AG09319 (cell line): ENCODE data around the gene CASP3.

Experiments used
- DNase-seq: peaks from one replicate; pipeline ENCODE4 v3.0.0-alpha.2; 2010; ENCODE audit warnings: low read depth; ENCODE audit errors: extremely low read depth
- TF ChIP-seq, protein P1 (sequence below): IDR thresholded peaks from 2 replicates; pipeline ENCODE4 v1.5.1; 2011; ENCODE audit warnings: low read depth, mild to moderate bottlenecking, inconsistent platforms, low read length, moderate library complexity

The CASP3 gene

DNA sequence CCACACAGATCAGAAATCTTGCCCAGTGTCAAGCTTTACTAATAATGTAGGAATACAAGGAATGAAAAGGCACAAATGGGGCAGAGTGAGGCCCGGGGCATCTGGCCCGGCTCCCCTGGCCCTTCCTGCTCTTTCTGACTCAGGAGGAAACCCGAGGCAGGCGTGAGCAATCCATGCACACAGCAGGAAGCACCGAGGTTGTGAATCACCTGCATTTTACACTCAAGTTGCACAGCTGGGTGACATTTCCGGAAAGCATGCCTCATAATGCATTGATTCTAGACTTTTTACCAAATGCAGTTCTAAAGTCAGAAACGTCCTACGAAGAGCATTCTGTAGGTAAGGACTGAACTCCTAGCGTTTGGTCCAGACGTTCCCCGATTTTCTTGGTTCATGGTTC, 39.2 kb upstream of the CASP3 start:
- TF ChIP-seq, protein P1, sequence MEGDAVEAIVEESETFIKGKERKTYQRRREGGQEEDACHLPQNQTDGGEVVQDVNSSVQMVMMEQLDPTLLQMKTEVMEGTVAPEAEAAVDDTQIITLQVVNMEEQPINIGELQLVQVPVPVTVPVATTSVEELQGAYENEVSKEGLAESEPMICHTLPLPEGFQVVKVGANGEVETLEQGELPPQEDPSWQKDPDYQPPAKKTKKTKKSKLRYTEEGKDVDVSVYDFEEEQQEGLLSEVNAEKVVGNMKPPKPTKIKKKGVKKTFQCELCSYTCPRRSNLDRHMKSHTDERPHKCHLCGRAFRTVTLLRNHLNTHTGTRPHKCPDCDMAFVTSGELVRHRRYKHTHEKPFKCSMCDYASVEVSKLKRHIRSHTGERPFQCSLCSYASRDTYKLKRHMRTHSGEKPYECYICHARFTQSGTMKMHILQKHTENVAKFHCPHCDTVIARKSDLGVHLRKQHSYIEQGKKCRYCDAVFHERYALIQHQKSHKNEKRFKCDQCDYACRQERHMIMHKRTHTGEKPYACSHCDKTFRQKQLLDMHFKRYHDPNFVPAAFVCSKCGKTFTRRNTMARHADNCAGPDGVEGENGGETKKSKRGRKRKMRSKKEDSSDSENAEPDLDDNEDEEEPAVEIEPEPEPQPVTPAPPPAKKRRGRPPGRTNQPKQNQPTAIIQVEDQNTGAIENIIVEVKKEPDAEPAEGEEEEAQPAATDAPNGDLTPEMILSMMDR, result no peak
- peak; percentile 38 for DNase-seq

DNA sequence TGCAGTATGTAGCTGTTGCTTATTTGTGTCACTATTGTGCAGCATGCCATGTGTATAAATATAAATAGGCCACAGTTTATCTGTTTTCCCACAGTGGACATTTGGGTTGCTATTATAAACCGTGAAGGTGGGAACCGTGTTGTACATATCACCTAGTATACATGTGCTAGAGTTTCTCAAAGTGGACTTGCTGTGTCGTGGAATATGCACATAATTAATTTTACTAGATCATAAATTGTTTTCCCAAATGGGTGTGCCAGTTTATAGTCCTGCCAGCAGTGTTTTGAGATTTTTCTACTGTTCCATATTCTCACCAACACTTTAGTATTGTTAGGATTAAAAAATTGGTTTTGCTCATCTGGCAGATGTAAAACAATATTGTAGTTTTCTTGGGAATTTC, 38.8 kb upstream of the CASP3 start:
- DNase-seq, result no peak
- TF ChIP-seq, protein P1, result no peak

DNA sequence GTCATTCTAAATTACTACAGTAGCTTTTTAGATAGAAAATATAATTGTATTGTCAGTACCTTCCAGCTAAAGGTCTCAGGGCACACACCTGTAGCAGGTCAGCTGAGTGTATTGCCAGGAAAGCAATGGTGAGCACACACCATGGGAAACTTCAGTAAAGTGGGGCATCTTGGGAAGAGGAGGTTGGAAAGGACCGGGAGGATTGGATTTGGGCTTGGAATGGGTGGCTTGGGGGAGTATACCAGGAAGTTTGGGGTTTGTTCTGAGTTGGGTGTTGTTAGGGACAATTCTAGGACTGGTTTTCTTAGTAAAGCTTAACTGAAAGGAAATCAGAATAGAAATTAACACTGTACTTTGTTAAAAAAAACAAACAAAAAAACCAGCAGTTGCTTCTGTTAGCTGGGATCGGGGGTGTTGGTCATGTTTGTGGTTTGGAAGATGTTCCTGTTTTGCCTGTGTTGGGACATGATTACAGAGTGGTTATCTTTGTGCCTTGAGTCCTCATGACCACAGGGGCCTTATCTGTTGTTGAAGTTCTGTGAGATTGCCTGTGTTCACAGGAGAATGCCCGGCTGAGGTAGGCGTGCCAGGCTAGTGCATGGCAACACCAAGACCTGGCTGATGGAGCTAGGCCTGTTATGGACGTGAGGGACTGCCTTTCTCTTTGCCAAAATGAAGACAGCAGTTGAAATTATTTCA, 35.4 kb upstream of the CASP3 start:
- DNase-seq, result no peak

DNA sequence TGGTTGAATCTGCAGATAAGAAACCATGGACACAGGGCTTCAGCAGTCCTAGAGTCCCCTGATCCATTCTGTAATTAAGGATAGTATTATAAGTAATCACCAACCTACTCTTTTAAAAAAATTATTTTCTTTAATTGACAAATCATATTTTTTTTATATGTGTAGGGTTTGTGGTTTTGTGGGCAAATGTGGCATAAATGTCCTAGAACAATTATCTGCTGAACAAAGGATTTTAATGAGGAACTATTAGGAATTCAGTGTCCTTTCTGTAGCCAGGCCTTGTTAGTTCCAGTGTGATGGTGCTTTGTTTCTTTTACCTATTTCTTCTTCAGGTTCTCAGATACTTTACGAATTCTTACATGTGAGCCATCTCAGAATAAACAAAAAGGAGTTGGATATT, 32.7 kb upstream of the CASP3 start:
- no peak for DNase-seq
- TF ChIP-seq, protein P1, result no peak

More for the DNA sequence above, 35.4 kb upstream of the CASP3 start:
- TF ChIP-seq, protein P1, result no peak

DNA sequence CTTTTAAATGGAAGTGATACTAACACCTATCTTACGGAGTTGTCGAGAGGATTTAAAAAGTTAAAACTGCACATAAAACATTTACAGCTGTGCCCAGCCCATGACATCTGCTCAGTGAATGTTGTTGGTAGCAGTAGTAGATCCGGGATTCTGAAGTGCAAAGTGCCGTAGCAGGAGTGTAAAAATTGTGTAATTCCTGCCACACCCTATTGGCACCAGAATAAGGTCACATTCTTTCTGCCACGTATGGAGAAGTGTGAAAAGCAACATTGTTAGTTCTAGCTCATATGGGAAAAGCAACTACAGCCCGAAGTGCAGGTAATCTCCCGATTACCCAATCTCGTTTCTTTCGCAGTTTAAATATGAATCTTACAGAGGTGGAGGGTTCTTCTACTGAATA, 31.5 kb upstream of the CASP3 start:
- no peak for DNase-seq
- TF ChIP-seq, protein P1, result no peak

DNA sequence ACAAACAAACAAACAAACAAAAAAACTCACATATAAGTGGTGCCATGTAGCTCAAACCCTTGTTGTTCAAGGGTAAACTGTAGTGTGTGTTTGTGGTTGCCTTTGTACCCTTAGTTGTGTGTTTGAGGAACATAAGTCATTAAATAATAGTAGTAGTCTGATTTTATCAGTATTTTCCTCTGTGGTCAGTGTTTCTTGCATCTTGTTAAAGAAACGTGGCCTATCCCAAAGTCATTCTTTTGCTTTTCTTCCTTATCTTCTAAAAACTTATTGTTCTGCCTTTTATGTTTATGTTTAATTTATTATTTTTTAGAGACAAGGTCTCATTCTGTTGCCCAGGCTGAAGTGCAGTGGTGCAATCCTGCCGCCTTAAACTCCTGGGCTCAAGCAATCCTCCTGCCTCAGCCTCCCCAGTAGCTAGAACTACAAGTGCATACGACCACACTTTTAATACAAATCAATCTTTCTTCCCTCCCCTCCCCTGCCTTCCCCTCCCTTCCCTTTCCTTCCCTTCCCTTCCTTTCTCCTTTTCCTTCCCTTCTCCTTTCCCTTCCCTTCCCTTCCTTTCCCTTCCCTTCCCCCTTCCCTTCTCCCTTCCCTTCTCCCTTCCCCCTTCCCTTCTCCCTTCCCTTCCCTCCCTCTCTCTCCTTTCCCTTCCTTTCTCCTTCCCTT, 26.7 kb upstream of the CASP3 start:
- TF ChIP-seq, protein P1, result no peak
- DNase-seq, result no peak

DNA sequence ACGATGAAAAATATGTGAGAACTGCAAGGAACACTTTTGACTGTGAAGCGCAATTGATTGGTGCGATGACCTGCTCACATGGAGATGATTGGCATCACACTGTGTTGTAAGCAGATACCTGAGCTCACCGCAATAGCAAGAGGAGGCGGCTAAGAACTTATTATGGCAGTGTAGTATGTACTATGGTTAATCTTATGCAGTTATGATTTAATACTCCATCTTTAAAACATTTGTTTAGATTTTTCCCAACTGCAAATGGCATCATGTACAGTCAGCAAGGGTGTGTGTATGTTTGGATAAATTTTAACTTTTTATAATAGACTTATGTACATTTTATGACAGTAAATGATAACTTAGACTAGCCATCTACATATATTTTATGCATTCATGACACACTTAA, 25.8 kb upstream of the CASP3 start:
- no peak for DNase-seq
- TF ChIP-seq, protein P1, result no peak
